Activated naive CD4-positive, alpha-beta T cell treated with Interleukin-2 at 50 U/mL for 16 hours (primary cell): ENCODE results near the gene TRIM38.

Source experiments
- DNase-seq: peaks from one replicate; pipeline ENCODE4 v3.0.0-alpha.2; 2020

The TRIM38 gene

GRCh38 chr6:26028746-26029569 lies 66.4 kb downstream of the TRIM38 start:
- DNase-seq, result no peak

GRCh38 chr6:26029570-26029856 lies 66.9 kb downstream of the TRIM38 start:
- no peak for DNase-seq

- DNase-seq, result no peak
Measured at GRCh38 chr6:26029857-26030653, 67.5 kb downstream of the TRIM38 start.

- DNase-seq, result no peak
Measured at GRCh38 chr6:26030716-26031115, 68.1 kb downstream of the TRIM38 start.

- DNase-seq, result no peak
Measured at GRCh38 chr6:26031151-26031594, 68.6 kb downstream of the TRIM38 start.

GRCh38 chr6:26031595-26032339 lies 69.2 kb downstream of the TRIM38 start:
- peak; percentile 81 for DNase-seq

GRCh38 chr6:26032340-26033084 lies 69.9 kb downstream of the TRIM38 start:
- DNase-seq, result peak; percentile 20

GRCh38 chr6:26033085-26033940 lies 70.7 kb downstream of the TRIM38 start:
- DNase-seq, result peak; percentile 62

- DNase-seq, result peak; percentile 20
Measured at GRCh38 chr6:26033941-26034354, 71.3 kb downstream of the TRIM38 start.

GRCh38 chr6:26034905-26035304 lies 72.3 kb downstream of the TRIM38 start:
- DNase-seq, result no peak
